Frontal cortex (tissue), 4 donors: ENCODE measurements around the gene WDR83. TPM values are rescaled to one million over a fixed set of nuclear protein-coding genes. Genes with fewer than 3 reads are reported as not detected.
"Not testable (repeated sequence)": the region's sequence is repeated elsewhere in the genome, so short reads cannot be mapped to it uniquely, and the experiment has no call there.

Experiments used
- DNase-seq, 2 donors: peaks; one replicate each; pipeline ENCODE4 v3.0.0; 2012; ENCODE audit warnings: low spot score in 2 of 2
- FAIRE-seq: peaks from 2 replicates; lab custom pipeline; 2012; peaks lifted over from hg19 to GRCh38; lab: Jason Lieb, UNC
- small RNA-seq: library from RNA; depleted of rRNA; stranded (forward); fragments of <200 nt; gene quantifications from one replicate; pipeline ENCODE3, GENCODE V24; 2014
- total RNA-seq: library from RNA; depleted of rRNA; stranded (reverse); fragments of >200 nt; gene quantifications from one replicate; pipeline ENCODE4 v1.2.3, GENCODE V29; 2014
- donor health status: control.
- donor health status: control.
- donor health status: control.

WDR83 gene
- total RNA-seq, 1 donor from 2014 or later: 9.0 TPM

DNA sequence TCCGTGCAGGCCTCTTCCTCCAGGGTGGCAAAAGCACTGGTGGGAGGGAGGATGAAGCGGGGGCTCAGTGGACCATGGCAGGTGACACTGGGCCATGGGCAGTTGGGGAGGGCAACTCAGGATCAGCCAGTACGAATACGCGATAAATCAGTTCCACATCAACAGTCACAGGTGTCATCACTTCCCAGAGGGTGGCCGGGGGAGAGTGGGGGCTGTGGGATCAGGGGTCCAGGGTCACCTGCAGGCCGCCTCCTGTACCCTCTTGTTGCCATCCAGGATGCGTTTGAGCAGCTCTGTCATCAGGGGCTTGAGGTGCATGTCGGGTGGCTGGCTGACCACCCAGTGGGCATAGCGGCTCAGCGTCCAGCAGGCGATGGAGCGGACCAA is 39.7 kb downstream of the WDR83 start:
- FAIRE-seq: no peak
- DNase-seq: no peak

DNA sequence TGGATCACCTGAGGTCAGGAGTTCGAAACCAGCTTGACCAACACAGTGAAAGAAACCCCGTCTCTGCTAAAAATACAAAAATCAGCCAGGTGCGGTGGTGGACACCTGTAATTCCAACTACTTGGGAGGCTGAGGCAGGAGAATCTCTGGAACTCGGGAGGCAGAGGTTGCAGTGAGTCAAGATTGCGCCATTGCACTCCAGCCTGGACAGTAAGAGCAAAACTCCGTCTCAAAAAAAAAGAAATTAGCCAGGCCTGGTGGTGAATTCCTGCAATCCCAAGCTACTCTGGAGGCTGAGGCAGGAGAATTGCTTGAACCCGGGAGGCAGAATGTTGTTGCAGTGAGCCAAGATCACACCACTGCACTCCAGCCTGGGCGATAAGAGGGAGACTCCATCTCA is 42.0 kb downstream of the WDR83 start:
- FAIRE-seq: no peak
- no peak for DNase-seq

DNA sequence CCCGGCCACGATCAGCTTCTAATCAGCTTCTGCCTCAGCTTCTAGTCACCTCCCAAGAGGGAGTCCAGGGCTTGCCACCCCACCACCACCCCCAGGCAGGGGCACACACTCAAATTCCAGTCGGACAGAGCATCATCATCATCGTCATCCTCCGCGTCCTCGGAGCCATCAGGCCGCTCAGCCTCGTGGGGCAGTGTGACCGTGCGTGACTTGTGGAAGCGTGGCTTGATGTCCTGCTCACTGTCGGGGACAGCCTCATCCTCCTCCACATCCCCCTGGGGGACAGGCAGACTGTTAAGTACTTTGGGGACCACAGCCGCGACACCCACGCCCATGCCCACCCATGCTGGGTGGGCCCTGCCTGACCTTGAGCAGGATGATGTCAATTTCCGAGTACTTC is 44.6 kb downstream of the WDR83 start:
- no peak for FAIRE-seq
- DNase-seq: no peak

DNA sequence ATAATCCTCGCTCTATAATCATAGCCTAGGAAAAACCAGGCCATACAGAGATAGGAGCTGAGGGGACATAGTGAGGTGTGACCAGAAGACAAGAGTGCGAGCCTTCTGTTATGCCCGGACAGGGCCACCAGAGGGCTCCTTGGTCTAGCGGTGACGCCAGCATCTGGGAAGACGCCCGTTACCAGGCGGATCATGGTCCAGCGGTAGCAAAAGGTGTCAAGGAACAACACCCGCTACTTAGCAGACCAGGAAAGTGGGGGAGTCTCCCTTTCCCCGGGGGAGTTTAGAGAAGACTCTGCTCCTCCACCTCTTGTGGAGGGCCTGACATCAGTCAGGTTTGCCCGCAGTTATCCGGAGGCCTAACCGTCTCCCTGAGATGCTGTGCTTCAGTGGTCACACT is 45.5 kb downstream of the WDR83 start:
- not testable (repeated sequence) for FAIRE-seq

DNA sequence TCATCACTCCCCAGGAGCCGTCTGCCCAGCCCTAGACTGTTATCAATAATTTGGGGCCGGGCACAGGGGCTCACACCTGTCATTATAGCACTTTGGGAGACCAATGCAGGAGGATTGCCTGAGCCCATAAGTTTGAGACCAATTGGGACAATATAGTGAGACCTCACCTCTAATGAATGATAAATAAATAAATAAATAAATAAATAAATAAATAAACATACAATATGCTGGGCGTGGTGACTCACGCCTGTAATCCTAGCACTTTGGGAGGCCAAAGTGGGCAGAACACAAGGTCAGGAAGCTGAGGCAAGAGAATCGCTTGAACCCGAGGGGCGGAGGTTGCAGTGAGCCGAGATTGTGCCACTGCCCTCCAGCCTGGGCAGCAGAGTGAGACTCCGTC is 46.7 kb downstream of the WDR83 start:
- not testable (repeated sequence) for FAIRE-seq, DNase-seq

More for the DNA sequence above, 45.5 kb downstream of the WDR83 start:
- DNase-seq: not testable (repeated sequence)

DNA sequence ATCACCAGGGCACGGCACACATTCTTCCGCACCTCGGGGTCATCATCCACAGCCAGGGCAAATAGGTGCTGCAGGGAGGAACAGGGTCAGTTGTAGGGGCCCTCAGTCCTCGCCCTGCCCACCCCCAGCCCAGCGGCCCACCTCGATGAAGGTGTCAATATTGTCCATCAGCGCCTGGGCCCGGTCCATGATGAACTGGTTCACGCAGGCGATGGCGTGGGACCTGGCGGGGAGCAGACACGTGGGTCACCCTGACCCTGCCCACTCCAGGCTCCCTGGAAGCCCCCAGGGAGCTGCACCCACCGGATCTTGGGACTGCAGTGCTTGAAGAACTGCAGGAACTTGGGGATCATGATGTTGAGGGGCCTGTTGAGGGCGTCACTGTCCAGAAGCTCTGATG is 48.5 kb downstream of the WDR83 start:
- FAIRE-seq (no peak), DNase-seq (no peak)

DNA sequence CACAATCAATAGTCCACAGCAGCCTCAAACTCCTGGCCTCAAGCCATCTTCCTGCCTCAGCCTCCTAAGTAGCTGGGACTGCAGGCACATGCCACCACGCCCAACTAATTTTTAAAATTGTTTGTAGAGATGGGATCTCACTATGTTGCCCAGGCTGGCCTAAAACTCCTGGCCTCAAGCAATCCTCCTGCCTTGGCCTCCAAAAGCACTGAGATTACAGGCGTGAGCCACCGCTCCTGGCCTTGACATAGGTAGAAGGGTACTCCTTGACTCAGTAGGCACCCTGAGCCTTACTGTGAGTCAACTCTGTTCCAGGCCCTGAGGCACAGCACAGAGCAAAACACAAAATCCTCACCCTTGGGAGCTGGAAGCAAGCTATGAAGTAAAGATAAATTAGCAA is 49.3 kb downstream of the WDR83 start:
- no peak for DNase-seq
- FAIRE-seq: no peak

DNA sequence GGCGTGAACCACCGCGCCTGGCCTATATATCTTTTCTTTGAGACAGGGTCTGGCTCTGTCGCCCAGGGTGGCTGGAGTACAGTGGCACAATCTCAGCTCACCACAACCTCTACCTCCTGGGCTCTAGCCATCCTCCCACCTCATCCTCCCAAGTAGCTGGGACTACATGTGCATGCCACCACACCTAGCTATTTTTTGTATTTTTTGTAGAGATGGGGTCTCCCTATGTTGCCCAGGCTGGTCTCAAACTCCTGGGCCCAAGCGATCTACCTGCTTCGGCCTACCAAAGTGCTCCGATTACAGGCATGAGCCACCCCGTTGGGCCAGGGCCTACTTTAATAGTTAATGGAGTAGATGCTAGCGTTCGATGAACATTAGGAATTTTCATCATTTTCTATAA is 53.7 kb downstream of the WDR83 start:
- no peak for DNase-seq
- FAIRE-seq: no peak

DNA sequence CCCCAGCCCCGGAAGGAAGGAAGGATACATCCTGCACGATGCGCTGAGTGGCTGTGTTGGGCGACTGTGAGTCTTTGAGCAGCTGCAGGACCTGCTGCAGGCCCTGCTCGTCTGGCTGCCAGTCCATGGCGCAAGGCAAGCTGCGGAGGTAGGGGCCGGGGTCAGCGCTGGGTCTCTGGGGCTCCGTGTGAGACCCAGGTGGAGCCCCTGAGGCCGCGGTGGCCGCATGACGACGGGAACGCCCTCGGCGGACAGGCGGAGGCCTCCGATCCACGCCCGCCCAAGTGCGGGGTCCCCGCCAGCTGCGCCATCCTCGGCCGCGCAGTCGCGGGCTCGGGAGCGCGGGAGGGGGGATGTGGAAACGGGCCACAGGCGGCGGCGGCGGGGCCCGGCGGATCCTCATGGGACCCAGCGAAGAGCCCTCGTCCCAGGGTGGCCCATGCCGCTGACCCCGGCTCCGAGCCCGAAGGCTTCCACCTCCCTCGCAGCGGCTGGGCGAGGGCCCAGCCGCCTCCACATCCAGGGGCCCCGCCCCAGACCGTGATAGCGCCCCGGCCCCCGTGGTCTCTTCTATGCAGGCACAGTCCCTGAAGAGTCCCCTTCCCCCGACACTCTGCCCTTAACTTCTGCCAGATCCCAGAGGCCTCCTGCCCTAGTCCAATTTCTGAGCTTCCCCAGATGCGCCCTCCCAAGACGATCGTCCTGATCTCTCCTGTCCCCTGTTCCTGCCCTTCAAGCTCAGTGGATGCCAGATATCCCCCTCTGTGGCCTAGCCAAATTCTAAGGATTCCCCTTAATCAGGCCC is 54.4 kb downstream of the WDR83 start:
- no peak for FAIRE-seq
- peak in 1 of 2 donors; percentile 52 for DNase-seq

DNA sequence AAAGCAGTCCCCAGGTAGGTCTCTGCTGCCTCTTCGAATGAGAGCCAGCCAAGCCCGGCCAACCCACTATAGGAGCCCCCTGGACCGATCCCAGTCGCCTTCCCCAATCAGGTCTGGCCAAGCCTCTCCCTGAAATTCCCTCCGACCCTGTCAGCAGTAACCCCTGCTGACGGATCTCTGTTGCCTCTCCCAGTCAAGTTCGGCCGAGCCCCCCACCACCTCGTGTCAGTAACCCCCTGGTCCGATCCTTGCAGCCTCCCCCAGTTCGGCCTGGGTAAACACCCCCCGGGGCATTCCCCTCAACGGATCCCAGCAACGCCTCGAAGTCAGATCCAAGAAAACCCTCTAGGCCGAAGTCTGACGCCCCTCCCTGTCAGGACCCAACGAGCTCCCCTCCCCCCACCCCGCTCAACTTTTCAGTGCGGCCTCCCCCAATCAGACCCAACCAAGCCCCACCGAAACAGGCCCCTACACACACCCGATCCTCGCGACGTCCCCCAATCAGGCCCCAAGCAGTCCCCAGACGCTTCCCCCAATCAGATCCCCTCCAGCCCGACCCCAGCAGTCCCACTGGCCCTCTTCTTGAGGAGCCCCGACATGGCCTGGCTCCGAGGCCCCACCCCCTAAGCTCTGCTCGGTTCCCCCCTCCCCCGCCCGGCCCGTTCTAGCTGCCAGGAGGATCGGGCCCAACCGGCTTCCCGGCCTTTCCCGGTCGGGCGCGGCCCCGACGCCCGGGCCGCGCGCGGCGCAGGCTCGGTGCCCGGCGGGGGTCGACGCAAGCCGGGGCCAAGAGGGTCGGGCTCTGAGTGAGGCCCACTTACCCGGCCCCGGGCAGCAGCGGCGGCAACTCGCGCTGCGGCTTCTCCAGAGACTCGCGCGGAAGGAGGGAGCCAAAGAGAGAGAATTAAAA is 55.3 kb downstream of the WDR83 start:
- FAIRE-seq (no peak), DNase-seq (peak; percentile 82 to 84)

DNA sequence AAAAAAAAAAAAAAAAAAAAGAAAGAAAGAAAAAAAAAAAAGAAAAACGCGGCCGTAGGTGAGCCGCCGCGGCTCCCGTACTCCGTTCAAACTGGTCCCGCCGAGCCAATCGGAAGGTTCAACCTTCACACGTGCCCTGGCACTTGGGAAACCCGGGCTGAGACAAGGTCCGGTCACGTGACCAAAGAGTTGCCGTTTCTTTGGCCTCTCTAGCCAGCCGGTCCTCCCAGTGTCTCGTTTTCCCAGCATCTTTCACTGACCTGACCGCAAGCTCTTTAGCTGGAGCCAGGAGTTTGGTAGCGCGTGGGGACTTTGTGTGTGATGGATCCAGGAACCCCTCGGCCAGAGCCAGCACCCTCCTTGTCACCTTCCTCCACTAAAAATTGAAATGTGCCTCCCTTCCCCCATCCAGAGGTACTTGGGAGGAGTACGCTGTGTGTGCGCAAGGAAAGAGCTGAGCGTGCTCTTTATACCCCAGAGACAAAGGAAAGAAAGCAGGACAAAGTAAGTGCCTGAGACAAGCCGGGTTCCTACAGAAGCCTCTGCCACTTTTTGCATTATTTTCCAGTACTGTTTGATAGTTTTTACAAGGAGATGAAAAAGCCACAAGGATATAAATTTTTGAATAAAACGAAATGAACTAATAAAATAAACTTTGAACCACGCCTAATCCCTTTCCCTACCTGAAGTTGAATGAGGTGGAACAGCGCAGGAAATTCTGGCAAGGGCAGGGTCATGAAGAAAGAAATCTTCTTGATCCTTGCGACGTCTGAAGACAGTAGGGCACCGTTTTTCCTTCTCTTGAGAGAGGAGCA is 56.2 kb downstream of the WDR83 start:
- FAIRE-seq (peak; percentile 83), DNase-seq (peak; percentile 96 to 97)

DNA sequence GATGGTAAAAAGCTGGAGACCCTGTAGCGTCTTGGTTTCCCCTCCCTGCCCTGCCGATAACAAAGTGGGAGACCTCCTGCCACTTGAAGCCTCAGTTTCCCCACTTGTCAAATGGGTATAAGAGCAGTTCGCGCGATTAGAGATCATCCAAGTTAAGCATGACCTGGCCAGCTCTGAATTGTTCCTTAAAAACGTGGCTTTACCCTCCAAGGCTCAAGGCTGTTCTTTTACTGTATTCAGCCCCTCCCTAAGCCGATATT is 56.7 kb downstream of the WDR83 start:
- DNase-seq (no peak), FAIRE-seq (no peak)

DNA sequence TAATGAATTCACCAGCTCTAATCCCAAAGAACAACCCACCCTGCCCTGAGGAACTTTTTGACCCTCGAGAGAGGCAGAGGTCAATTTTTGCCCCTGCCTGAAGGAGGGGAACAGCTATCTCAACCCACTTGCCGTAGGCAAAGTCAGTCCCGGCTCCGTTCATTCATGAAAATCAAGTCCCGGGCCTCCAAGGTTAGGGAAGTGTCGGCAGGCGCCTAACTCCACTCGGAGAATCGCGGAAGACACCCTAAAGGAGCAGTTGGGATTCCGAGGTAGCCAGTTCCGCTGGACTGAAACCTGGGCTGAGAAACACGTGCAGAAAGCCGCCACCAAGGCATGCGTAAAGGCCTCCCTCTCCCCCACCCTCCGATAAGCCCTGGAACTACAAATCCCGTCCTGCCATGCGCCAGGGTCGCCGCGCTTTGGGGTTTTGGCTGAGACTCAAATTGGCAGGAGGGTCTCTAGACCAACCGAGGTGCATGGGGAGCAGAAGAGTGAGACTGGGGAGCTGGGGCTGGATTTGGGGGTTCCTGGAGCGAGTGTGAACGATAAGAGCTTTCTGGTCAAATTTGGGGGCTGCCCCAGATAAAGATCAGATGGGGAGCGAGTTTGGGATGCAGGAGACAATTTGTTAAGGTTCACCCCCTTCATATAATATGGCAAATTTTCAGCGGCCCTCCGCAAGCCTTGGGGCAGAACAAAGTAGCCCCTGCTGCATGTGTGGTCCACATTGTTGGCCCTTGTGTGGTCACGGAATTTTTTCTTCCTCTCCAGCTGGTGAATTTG is 57.2 kb downstream of the WDR83 start, which contains the start of gene TNPO2:
Gene TNPO2 (minus strand): TSS at position 292 of the 786 bp plus-strand sequence. CDS start 2,955 bp downstream, outside the sequence.
- FAIRE-seq (no peak), DNase-seq (peak; percentile 61 to 63)

Small RNA genes within 50 kb of the gene (small RNA-seq; reads per million reads assigned to genes)
- 13.3 reads per million, percentile 96 among the genes with 10 or more reads in this experiment for gene SNORD41

Other genes with a start within 250 kb of the WDR83 start
- gene ZNF443, start 225.8 kb upstream of the WDR83 start, total RNA-seq: 14.3 TPM
- gene ZNF709, start 182.0 kb upstream of the WDR83 start, total RNA-seq: 37.5 TPM
- gene ZNF564, start 115.3 kb upstream of the WDR83 start, total RNA-seq: 32.6 TPM
- 9.4 TPM for gene ZNF490, start 56.0 kb upstream of the WDR83 start, total RNA-seq
- 25.3 TPM for gene ZNF791, start 55.9 kb upstream of the WDR83 start, total RNA-seq
- gene MAN2B1, start 65 bp upstream of the WDR83 start, total RNA-seq: 10.6 TPM
- gene DHPS, start 15.1 kb downstream of the WDR83 start, total RNA-seq: 92.9 TPM
- gene GNG14, start 21.2 kb downstream of the WDR83 start, total RNA-seq: not detected
- gene FBXW9, start 29.8 kb downstream of the WDR83 start, total RNA-seq: 6.5 TPM
- gene TNPO2, start 57.1 kb downstream of the WDR83 start, total RNA-seq: 68.5 TPM
- 216 TPM for gene TRIR, start 67.9 kb downstream of the WDR83 start, total RNA-seq
- gene GET3, start 70.7 kb downstream of the WDR83 start, total RNA-seq: 85.2 TPM
- not detected for gene BEST2, start 85.0 kb downstream of the WDR83 start, total RNA-seq
- 14.3 TPM for gene HOOK2, start 108.7 kb downstream of the WDR83 start, total RNA-seq
- gene JUNB, start 124.7 kb downstream of the WDR83 start, total RNA-seq: 16.3 TPM
- gene PRDX2, start 135.0 kb downstream of the WDR83 start, total RNA-seq: 208 TPM
- gene THSD8, start 135.3 kb downstream of the WDR83 start, total RNA-seq: 0.82 TPM
- gene RNASEH2A, start 139.8 kb downstream of the WDR83 start, total RNA-seq: 15.9 TPM
- gene RTBDN, start 167.8 kb downstream of the WDR83 start, total RNA-seq: 1.6 TPM
- 47.3 TPM for gene MAST1, start 171.7 kb downstream of the WDR83 start, total RNA-seq
- gene DNASE2, start 214.6 kb downstream of the WDR83 start, total RNA-seq: 3.3 TPM
- gene KLF1, start 220.4 kb downstream of the WDR83 start, total RNA-seq: 0.41 TPM
- 17.9 TPM for gene GCDH, start 224.4 kb downstream of the WDR83 start, total RNA-seq